Measurements from ENCODE around the gene KLRF1.

Gene KLRF1

GRCh38 chr12:9827209-9827888 is at the start of gene KLRF1:
Gene KLRF1, plus strand, starts transcription at chr12:9827481. Its CDS starts 64 bp downstream, at chr12:9827545.
- no peak for TF ChIP-seq MYC (IDR thresholded peaks at IDR 0.05; ENCODE audit: low read depth, low read length)
- no peak for TF ChIP-seq MAX (IDR thresholded peaks at IDR 0.05; ENCODE audit: low read depth, low read length)
- TF ChIP-seq CTCF (IDR thresholded peaks at IDR 0.05; ENCODE audit: low read depth, low read length) = no peak
- no peak for TF ChIP-seq POLR2A (IDR thresholded peaks at IDR 0.05; ENCODE audit: extremely low read depth, insufficient read length)
- no peak within 1 kb of the TSS for H3K4me3 ChIP-seq (ENCODE audit: low read depth, low read length)
- no peak for DNase-seq (ENCODE audit: low read depth)

- no peak for TF ChIP-seq CTCF (IDR thresholded peaks at IDR 0.05; ENCODE audit: low read depth, low read length)
- no peak overlapping the region for H3K4me3 ChIP-seq (ENCODE audit: low read depth, low read length)
- DNase-seq (ENCODE audit: low read depth) = no peak
Observed at GRCh38 chr12:9779209-9779608, 48.1 kb upstream of the KLRF1 start.

- TF ChIP-seq CTCF (IDR thresholded peaks at IDR 0.05; ENCODE audit: low read depth, low read length) = no peak
- TF ChIP-seq MYC (IDR thresholded peaks at IDR 0.05; ENCODE audit: low read depth, low read length) = no peak
- TF ChIP-seq MAX (IDR thresholded peaks at IDR 0.05; ENCODE audit: low read depth, low read length) = no peak
- no peak for TF ChIP-seq POLR2A (IDR thresholded peaks at IDR 0.05; ENCODE audit: extremely low read depth, insufficient read length)
- DNase-seq (ENCODE audit: low read depth) = no peak
- no peak overlapping the region for H3K4me3 ChIP-seq (ENCODE audit: low read depth, low read length)
Observed at GRCh38 chr12:9781360-9781759, 45.9 kb upstream of the KLRF1 start.

- no peak for DNase-seq (ENCODE audit: low read depth)
- no peak for TF ChIP-seq POLR2A (IDR thresholded peaks at IDR 0.05; ENCODE audit: extremely low read depth, insufficient read length)
- no peak overlapping the region for H3K4me3 ChIP-seq (ENCODE audit: low read depth, low read length)
Observed at GRCh38 chr12:9782547-9783382, 44.5 kb upstream of the KLRF1 start.

- TF ChIP-seq MAX (IDR thresholded peaks at IDR 0.05; ENCODE audit: low read depth, low read length) (no peak), MYC (IDR thresholded peaks at IDR 0.05; ENCODE audit: low read depth, low read length) (no peak), POLR2A (IDR thresholded peaks at IDR 0.05; ENCODE audit: extremely low read depth, insufficient read length) (no peak), CTCF (IDR thresholded peaks at IDR 0.05; ENCODE audit: low read depth, low read length) (no peak)
- H3K4me3 ChIP-seq (ENCODE audit: low read depth, low read length) = no peak overlapping the region
- no peak for DNase-seq (ENCODE audit: low read depth)
Observed at GRCh38 chr12:9784326-9784725, 43.0 kb upstream of the KLRF1 start.

- no peak for DNase-seq (ENCODE audit: low read depth)
- no peak overlapping the region for H3K4me3 ChIP-seq (ENCODE audit: low read depth, low read length)
- no peak for TF ChIP-seq POLR2A (IDR thresholded peaks at IDR 0.05; ENCODE audit: extremely low read depth, insufficient read length)
- no peak for TF ChIP-seq MAX (IDR thresholded peaks at IDR 0.05; ENCODE audit: low read depth, low read length)
- TF ChIP-seq MYC (IDR thresholded peaks at IDR 0.05; ENCODE audit: low read depth, low read length) = no peak
- no peak for TF ChIP-seq CTCF (IDR thresholded peaks at IDR 0.05; ENCODE audit: low read depth, low read length)
Observed at GRCh38 chr12:9784816-9785215, 42.5 kb upstream of the KLRF1 start.
